Measurements from ENCODE around the gene FAM133A. TPM values are rescaled to one million over a fixed set of nuclear protein-coding genes. Genes with fewer than 3 reads are reported as not detected.

The FAM133A gene
- total RNA-seq, 4 donors from 2014 or later = 0.57 TPM; not detected in 3

GRCh38 chrX:93711076-93711475 is 37.1 kb downstream of the FAM133A start:
- TF ChIP-seq CTCF (IDR thresholded peaks at IDR 0.05; ENCODE audit: low read depth) = no peak

DNA sequence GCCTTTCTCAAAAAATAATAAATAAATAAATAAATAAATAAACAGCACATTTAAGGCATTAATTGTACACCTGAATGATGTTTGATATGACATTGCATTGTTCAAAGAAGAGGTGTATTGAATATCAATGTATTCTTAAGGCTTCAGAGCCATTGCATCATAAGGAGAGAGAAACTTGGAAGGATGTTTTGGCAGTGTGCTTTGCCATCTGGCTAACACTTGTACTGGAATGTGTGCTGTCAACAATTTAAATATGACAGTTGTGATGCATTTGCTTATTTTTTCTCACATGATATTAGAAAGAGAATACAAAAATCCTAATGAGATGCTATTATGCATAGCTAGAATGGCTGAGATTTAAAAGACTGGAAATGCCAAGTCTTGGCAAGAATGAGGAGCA is 67.8 kb downstream of the FAM133A start:
- TF ChIP-seq CTCF (IDR thresholded peaks at IDR 0.05; ENCODE audit: low read depth) = no peak

GRCh38 chrX:93760163-93760562 is 86.2 kb downstream of the FAM133A start:
- TF ChIP-seq CTCF (IDR thresholded peaks at IDR 0.05; ENCODE audit: low read depth) = no peak

Other genes starting within 250 kb of the FAM133A start
- gene NAP1L3, start 628 bp upstream of the FAM133A start, total RNA-seq = 1 to 10 TPM in 1 of 4 donors, under 1 TPM in 3; 0.49 to 2.2 (median 0.54) TPM